Activated T-cell treated with anti-CD3 and anti-CD28 coated beads, Interleukin-2, amount 50 U/mL, for 24 hours (primary cell): Measurements from ENCODE around the gene CT45A7.
"Not testable (repeated sequence)": the region's sequence is repeated elsewhere in the genome, so short reads cannot be mapped to it uniquely, and the experiment has no call there.

Source experiments
- DNase-seq: peaks from one replicate; pipeline ENCODE4 v3.0.0-alpha.2; 2020
- H3K27ac Mint-ChIP-seq: 2 replicates; pipeline ENCODE4 v1.8.0; 2020; ENCODE audit warnings: mild to moderate bottlenecking, mixed read lengths
- H3K27me3 Mint-ChIP-seq: 2 replicates; pipeline ENCODE4 v1.8.0; 2020; ENCODE audit warnings: mixed read lengths
- H3K36me3 Mint-ChIP-seq: 2 replicates; pipeline ENCODE4 v1.8.0; 2020; ENCODE audit warnings: low read depth, mixed read lengths
- H3K4me1 Mint-ChIP-seq: 2 replicates; pipeline ENCODE4 v1.8.0; 2020; ENCODE audit warnings: low read depth, mixed read lengths
- H3K4me3 Mint-ChIP-seq: 2 replicates; pipeline ENCODE4 v1.8.0; 2020; ENCODE audit warnings: mild to moderate bottlenecking, moderate library complexity, mixed read lengths
- H3K9me3 Mint-ChIP-seq: 2 replicates; pipeline ENCODE4 v1.8.0; 2020; ENCODE audit warnings: mixed read lengths

Gene CT45A7

GRCh38 chrX:135837180-135837579 lies at the start of gene CT45A7:
CT45A7 (minus strand) TSS chrX:135837280; CDS start chrX:135833533, 3,747 bp downstream.
- H3K27ac Mint-ChIP-seq, H3K36me3 Mint-ChIP-seq, H3K27me3 Mint-ChIP-seq, DNase-seq, H3K9me3 Mint-ChIP-seq, H3K4me1 Mint-ChIP-seq, H3K4me3 Mint-ChIP-seq: not testable (repeated sequence)

- not testable (repeated sequence) for H3K36me3 Mint-ChIP-seq, H3K27ac Mint-ChIP-seq, H3K27me3 Mint-ChIP-seq, H3K9me3 Mint-ChIP-seq, DNase-seq, H3K4me3 Mint-ChIP-seq, H3K4me1 Mint-ChIP-seq
Observed at GRCh38 chrX:135882741-135883140, 45.7 kb upstream of the CT45A7 start.

- H3K4me1 Mint-ChIP-seq, H3K36me3 Mint-ChIP-seq: not testable (repeated sequence)
Observed at GRCh38 chrX:135871712-135872111, 34.6 kb upstream of the CT45A7 start, which contains the start of gene CT45A9. CT45A9 (minus strand) TSS chrX:135871812; CDS start chrX:135868061, 3,751 bp downstream.

GRCh38 chrX:135854438-135854837 lies 17.4 kb upstream of the CT45A7 start, which contains the start of gene CT45A8:
CT45A8 (minus strand) TSS chrX:135854538; CDS start chrX:135850783, 3,755 bp downstream.
- not testable (repeated sequence) for H3K36me3 Mint-ChIP-seq, H3K4me1 Mint-ChIP-seq, H3K9me3 Mint-ChIP-seq, H3K4me3 Mint-ChIP-seq, H3K27ac Mint-ChIP-seq, H3K27me3 Mint-ChIP-seq, DNase-seq

More at GRCh38 chrX:135871712-135872111, 34.6 kb upstream of the CT45A7 start, which contains the start of gene CT45A9:
- not testable (repeated sequence) for H3K27ac Mint-ChIP-seq, DNase-seq, H3K9me3 Mint-ChIP-seq, H3K27me3 Mint-ChIP-seq, H3K4me3 Mint-ChIP-seq

GRCh38 chrX:135819912-135820311 lies 17.2 kb downstream of the CT45A7 start, which contains the start of gene CT45A2:
CT45A2 (minus strand) TSS chrX:135820012; CDS start chrX:135816265, 3,747 bp downstream.
- H3K27me3 Mint-ChIP-seq, H3K36me3 Mint-ChIP-seq, H3K4me1 Mint-ChIP-seq, H3K4me3 Mint-ChIP-seq, H3K9me3 Mint-ChIP-seq, DNase-seq, H3K27ac Mint-ChIP-seq: not testable (repeated sequence)

GRCh38 chrX:135802687-135803086 lies 34.4 kb downstream of the CT45A7 start, which contains the start of gene CT45A6:
CT45A6 (minus strand) TSS chrX:135802787; CDS start chrX:135798993, 3,794 bp downstream.
- H3K4me1 Mint-ChIP-seq, H3K36me3 Mint-ChIP-seq, H3K27me3 Mint-ChIP-seq, H3K27ac Mint-ChIP-seq, H3K4me3 Mint-ChIP-seq, H3K9me3 Mint-ChIP-seq, DNase-seq: not testable (repeated sequence)

- H3K27me3 Mint-ChIP-seq, result not testable (repeated sequence)
Observed at GRCh38 chrX:135785403-135785802, 51.7 kb downstream of the CT45A7 start, which contains the start of gene CT45A5. CT45A5 (minus strand) TSS chrX:135785503; CDS start chrX:135781729, 3,774 bp downstream.

More at GRCh38 chrX:135785403-135785802, 51.7 kb downstream of the CT45A7 start, which contains the start of gene CT45A5:
- H3K36me3 Mint-ChIP-seq, DNase-seq, H3K9me3 Mint-ChIP-seq, H3K4me3 Mint-ChIP-seq, H3K27ac Mint-ChIP-seq, H3K4me1 Mint-ChIP-seq: not testable (repeated sequence)
